GM19455 (cell line): Measurements from ENCODE around the gene KDM6B.
A peak's percentile ranks its signal among the peaks of the same experiment; 100 is the strongest.
"Not testable (repeated sequence)": the region's sequence is repeated elsewhere in the genome, so short reads cannot be mapped to it uniquely, and the experiment has no call there.

ENCODE experiments used
- ATAC-seq: cut with Tn5 transposase; IDR thresholded peaks from one replicate; pipeline ENCODE4 v1.9.1; 2021; ENCODE audit not compliant: unreplicated experiment

The KDM6B gene

GRCh38 chr17:7850701-7851437, 16.9 kb downstream of the KDM6B start:
- no peak for ATAC-seq

- ATAC-seq, result peak; percentile 60
Observed at GRCh38 chr17:7851438-7852261, 17.6 kb downstream of the KDM6B start.

GRCh38 chr17:7852262-7852670, 18.2 kb downstream of the KDM6B start:
- no peak for ATAC-seq

- no peak for ATAC-seq
Observed at GRCh38 chr17:7852919-7853690, 19.1 kb downstream of the KDM6B start.

- no peak for ATAC-seq
Observed at GRCh38 chr17:7853691-7854038, 19.6 kb downstream of the KDM6B start.

DNA sequence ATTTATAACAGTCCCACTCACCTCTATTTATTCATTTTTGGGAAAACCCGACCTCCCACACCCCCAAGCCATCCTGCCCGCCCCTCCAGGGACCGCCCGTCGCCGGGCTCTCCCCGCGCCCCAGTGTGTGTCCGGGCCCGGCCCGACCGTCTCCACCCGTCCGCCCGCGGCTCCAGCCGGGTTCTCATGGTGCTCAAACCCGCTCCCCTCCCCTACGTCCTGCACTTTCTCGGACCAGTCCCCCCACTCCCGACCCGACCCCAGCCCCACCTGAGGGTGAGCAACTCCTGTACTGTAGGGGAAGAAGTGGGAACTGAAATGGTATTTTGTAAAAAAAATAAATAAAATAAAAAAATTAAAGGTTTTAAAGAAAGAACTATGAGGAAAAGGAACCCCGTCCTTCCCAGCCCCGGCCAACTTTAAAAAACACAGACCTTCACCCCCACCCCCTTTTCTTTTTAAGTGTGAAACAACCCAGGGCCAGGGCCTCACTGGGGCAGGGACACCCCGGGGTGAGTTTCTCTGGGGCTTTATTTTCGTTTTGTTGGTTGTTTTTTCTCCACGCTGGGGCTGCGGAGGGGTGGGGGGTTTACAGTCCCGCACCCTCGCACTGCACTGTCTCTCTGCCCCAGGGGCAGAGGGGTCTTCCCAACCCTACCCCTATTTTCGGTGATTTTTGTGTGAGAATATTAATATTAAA, 20.2 kb downstream of the KDM6B start:
- ATAC-seq, result no peak

- ATAC-seq, result no peak
Observed at GRCh38 chr17:7854851-7855659, 21.0 kb downstream of the KDM6B start, which contains the start of gene TMEM88. Gene TMEM88 (plus strand): TSS chr17:7855066. CDS start chr17:7855075, 9 bp downstream.

DNA sequence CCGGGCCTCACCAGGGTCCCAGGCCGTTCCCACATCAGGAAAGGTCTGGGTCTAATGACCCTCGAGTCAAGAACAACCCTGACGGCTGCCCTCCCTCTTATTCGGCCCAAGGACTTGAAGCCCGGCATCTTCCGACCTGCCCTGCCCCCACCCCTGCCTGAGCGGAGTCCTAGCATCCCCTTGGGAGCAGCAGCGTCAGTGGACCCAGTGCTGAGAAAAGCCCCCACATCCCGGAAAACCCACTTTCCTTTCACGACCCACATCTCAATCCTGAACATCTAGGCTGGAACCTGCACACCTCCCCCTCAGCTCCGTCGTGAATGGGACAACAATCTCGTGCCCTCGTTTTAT, 21.6 kb downstream of the KDM6B start:
- no peak for ATAC-seq

DNA sequence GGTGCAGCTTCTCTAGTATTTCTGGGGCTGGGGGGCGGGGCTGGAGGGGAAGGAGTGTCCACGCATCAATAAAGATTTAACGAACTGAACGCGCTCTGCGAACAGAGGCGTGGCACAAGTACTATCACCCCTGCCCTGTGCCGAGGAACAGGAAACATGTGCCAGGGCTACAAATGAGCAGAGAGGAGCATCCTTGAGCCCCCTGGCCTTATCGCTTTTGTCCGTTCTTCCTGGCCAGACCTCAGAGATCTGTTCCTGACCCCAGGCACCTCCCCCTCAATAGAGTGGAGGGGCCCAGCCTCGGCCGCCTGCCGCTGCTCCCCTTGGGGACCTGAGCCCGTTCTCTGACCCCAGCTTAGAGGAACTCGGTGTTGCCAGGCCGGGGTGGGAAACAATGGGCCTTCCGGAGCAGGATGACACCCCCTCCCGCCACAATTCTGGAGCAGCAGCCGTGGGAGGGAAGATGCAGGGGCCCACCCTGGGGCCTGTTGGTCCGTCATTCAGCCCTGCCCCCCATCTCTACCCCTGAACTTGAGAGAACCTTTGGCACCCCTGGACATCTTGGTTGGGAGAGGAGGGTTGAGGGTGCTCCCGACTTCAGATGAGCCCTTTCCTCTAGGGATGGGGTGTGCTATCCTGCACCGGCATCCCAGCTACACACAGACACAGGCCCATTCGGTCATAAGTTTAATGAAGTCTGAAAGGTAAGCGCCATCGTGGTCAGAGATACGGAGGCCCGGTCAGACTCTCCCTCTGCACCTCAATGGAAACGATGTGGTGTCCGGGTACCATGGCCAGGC, 22.2 kb downstream of the KDM6B start:
- ATAC-seq, result no peak

- ATAC-seq, result peak; percentile 71
Observed at GRCh38 chr17:7856811-7857712, 23.0 kb downstream of the KDM6B start, which contains the start of gene NAA38. Gene NAA38 (minus strand): TSS chr17:7857559. CDS start chr17:7857463, 96 bp downstream.

GRCh38 chr17:7857713-7858521, 23.9 kb downstream of the KDM6B start, which contains the start of gene CYB5D1:
Gene CYB5D1 (plus strand): TSS chr17:7858003. CDS start chr17:7858135, 132 bp downstream.
- ATAC-seq, result peak; percentile 41

GRCh38 chr17:7858522-7858810, 24.4 kb downstream of the KDM6B start:
- ATAC-seq, result no peak

DNA sequence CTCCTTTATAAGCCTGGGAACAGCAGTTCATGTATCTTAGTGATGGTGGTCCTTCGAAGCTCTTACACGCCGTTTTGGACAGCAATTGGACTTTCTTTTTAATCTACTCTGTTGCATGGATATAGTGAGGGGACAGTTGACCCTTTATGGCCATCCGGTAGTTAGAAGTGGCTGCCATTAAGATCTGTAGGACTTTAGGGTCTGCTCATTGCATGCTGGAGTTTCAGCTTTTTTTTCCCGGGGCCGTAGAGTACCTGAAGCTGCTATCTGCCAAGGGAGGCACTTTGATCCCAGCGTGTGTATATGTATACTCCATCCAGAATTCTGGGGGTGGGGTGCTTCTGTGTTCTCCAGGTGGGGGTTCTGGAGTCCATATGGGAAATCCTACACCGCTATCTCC, 25.0 kb downstream of the KDM6B start:
- no peak for ATAC-seq

DNA sequence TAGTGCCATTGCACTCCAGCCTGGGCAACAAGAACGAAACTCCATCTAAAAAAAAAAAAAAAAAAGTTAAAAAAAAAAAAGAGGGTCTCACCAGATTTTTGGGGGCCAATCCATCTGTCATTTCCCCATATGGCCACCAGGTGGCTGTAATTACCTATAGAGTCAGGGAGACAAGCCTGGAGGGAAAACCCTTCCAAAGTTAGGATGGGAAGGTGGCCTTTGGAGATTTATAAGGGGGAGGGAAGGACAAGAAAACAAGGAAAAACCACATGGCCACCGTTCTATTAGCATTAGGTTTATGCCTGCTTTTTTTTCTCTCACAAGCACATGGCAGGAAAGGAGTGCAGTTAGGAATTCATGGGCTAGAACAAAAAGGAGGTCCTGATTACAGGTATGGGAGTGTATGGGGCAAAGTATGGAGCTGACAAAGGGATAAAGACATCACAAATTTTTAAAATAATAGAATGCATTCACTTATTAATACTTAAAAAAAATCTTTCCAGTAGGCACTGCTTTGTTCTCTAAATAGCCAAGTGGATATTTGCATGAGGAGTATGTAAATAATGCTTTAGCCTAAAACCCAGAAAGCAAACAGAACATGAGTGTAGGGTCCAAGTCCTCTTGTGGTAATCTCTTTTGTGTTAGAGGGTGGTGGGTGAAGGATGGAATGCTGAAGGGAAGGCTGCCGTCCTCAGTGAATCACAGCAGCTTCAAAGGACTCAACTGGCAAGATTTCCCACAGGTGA, 28.8 kb downstream of the KDM6B start:
- ATAC-seq, result no peak

DNA sequence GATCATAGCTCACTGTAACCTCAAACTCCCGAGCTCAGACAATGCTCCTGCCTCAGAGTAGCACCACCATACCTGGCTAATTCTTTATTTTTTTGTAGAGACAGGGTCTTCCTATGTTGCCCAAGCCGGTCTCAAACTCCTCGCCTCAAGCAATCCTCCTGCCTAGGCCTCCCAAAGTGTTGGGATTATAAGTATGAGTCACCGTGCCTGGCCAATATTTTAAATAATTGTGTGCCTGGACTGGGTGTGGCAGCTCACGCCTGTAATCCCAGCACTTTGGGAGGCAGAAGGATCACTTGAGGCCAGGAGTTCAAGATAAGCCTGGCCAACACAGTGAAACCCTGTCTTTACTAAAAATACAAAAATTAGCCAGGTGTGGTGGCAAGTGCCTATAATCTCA, 30.4 kb downstream of the KDM6B start:
- not testable (repeated sequence) for ATAC-seq

DNA sequence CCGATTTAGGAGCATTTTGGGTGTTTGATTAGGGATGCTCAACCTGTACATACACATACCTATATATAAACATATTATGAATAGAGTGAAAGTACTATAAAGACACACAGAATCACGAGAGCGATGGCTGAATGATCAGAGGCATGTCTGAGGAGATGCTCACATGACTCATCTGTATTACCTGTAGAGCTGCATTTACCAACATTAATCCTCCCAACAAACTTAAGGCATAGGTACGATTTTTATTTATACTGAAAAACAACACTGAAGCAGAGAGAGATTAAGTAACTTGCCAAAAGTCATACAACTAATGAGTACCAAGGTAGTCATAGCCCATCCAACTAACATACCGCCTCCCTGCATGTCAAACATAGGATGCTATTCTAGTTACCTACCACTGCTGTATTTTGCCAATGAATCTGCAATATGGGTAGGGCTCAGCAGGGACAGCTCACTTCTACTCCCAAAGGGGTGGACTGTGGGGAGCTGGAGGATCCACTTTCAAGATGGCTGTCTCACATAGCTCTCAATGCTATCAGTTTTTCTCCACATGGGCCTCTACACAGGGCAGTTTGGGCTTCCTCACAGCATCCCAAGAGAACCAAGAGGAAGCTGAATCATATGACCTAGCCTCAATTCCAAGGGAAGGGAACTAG, 31.1 kb downstream of the KDM6B start:
- ATAC-seq, result no peak
